Gastrocnemius medialis (tissue), 4 donors: Measurements from ENCODE around the gene TLCD4. TPM values are rescaled to one million over a fixed set of nuclear protein-coding genes. Genes with fewer than 3 reads are reported as not detected.

Experiments
- ATAC-seq, 2 donors: fragments of 150-250 bp; one replicate each; pipeline ENCODE4 v1.9.1; 2016
- DNase-seq, 2 donors: peaks; one replicate each; pipeline ENCODE4 v3.0.0-alpha.2; 2019
- H3K27ac ChIP-seq, 4 donors: fragments of 200-600 bp; sonication (generic); 1 replicate in 1 of 4; 2 replicates in 3 of 4; pipeline ENCODE4 v1.5.1; 2016 to 2018; ENCODE audit warnings: mild to moderate bottlenecking in 2 of 4, moderate library complexity in 1 of 4
- H3K27me3 ChIP-seq, 3 donors: fragments of 200-600 bp; sonication (generic) in 2 of 3; 1 replicate in 1 of 3; 2 replicates in 2 of 3; pipeline versions ENCODE4 v1.5.1 to v1.6.0; 2016 to 2019; ENCODE audit warnings: mild to moderate bottlenecking in 1 of 3, moderate library complexity in 1 of 3
- H3K36me3 ChIP-seq, 2 donors: fragments of 200-600 bp; sonication (generic) in 1 of 2; one replicate each; pipeline ENCODE4 v1.5.1; 2017 to 2018
- H3K4me1 ChIP-seq, 2 donors: fragments of 200-600 bp; sonication (generic) in 1 of 2; one replicate each; pipeline ENCODE4 v1.5.1; 2016 to 2017; ENCODE audit warnings: mild to moderate bottlenecking in 2 of 2
- H3K4me3 ChIP-seq, 4 donors: fragments of 200-600 bp; sonication (generic) in 3 of 4; 1 replicate in 1 of 4; 2 replicates in 3 of 4; pipeline ENCODE4 v1.5.1; 2016 to 2019; ENCODE audit warnings: mild to moderate bottlenecking in 2 of 4
- H3K9me3 ChIP-seq, 3 donors: fragments of 200-600 bp; sonication (generic) in 2 of 3; 1 replicate in 1 of 3; 2 replicates in 2 of 3; pipeline ENCODE4 v1.5.1; 2016 to 2019
- CTCF ChIP-seq, 5 experiments: fragments of 450-650 bp in 3 of 5; fragments of 200-600 bp in 2 of 5; sonication (generic) in 2 of 5; IDR thresholded peaks in 4 of 5; conservative IDR thresholded peaks in 1 of 5; 1 replicate in 4 of 5; 2 replicates in 1 of 5; pipeline ENCODE4 v1.5.1; 2016 to 2019; ENCODE audit warnings: antibody characterized with exemption in 5 of 5, mild to moderate bottlenecking in 3 of 5, moderate library complexity in 3 of 5
- POLR2A ChIP-seq, 2 donors: fragments of 450-650 bp; IDR thresholded peaks; one replicate each; pipeline ENCODE4 v1.6.1; 2017; ENCODE audit warnings: antibody characterized with exemption in 2 of 2, mild to moderate bottlenecking in 2 of 2, moderate library complexity in 2 of 2
- in situ Hi-C, 4 donors: fragments of 200-750 bp; cut with MboI; loops; one replicate each; pipeline versions ENCODE4 v1.15.0 to v1.8.0; 2017; ENCODE audit warnings: low sequenced_read_pairs in 4 of 4
- intact Hi-C: fragments of 100-400 bp; cut with DNase I; formaldehyde crosslinking; loops from one replicate; pipeline ENCODE4 v1.15.1; 2023; ENCODE audit warnings: low total_unique reads
- total RNA-seq, 4 donors: library from RNA; depleted of rRNA; stranded (reverse); fragments of >200 nt; gene quantifications; one replicate each; pipeline versions ENCODE4 v1.1.0 to v1.2.3, GENCODE V29; 2016

Gene TLCD4
- total RNA-seq, 4 donors from 2014 or later: 9.8 to 12.1 (median 11.0) TPM

- H3K27ac ChIP-seq: no peak overlapping the region
- intact Hi-C loops: no loop called here
- H3K9me3 ChIP-seq: no peaks in the 10 kb centered on the region
- ATAC-seq (peak in 1 of 2 donors; percentile 49), DNase-seq (no peak)
- H3K27me3 ChIP-seq: no peaks in the 10 kb centered on the region
- in situ Hi-C loops: no loop called here
- H3K4me3 ChIP-seq: no peak overlapping the region
- no peaks in the 10 kb centered on the region for H3K36me3 ChIP-seq
- TF ChIP-seq CTCF (IDR thresholded peaks at IDR 0.05 in 4 of 5, conservative IDR thresholded peaks at IDR 0.05 in 1 of 5): no peak
- no peak for TF ChIP-seq POLR2A (IDR thresholded peaks at IDR 0.05)
- peaks cover 8 to 10% of the 10 kb centered on the region in 2 donors for H3K4me1 ChIP-seq
Observed at GRCh38 chr1:95124342-95124741, 7.2 kb downstream of the TLCD4 start.

- ATAC-seq (no peak), DNase-seq (no peak)
- no peak overlapping the region for H3K4me3 ChIP-seq
- H3K4me1 ChIP-seq: peaks cover 8 to 9% of the 10 kb centered on the region in 2 donors
- no peaks in the 10 kb centered on the region for H3K9me3 ChIP-seq
- in situ Hi-C loops: no loop called here
- H3K27me3 ChIP-seq: no peaks in the 10 kb centered on the region
- intact Hi-C loops: no loop called here
- H3K36me3 ChIP-seq: no peaks in the 10 kb centered on the region
- H3K27ac ChIP-seq: no peak overlapping the region
- no peak for TF ChIP-seq POLR2A (IDR thresholded peaks at IDR 0.05)
- no peak for TF ChIP-seq CTCF (IDR thresholded peaks at IDR 0.05 in 4 of 5, conservative IDR thresholded peaks at IDR 0.05 in 1 of 5)
Observed at GRCh38 chr1:95126366-95126765, 9.2 kb downstream of the TLCD4 start.

- in situ Hi-C loops: no loop called here
- DNase-seq: no peak
- H3K27me3 ChIP-seq: no peaks in the 10 kb centered on the region
- H3K36me3 ChIP-seq: no peaks in the 10 kb centered on the region
- H3K9me3 ChIP-seq: no peaks in the 10 kb centered on the region
- TF ChIP-seq CTCF (IDR thresholded peaks at IDR 0.05 in 4 of 5, conservative IDR thresholded peaks at IDR 0.05 in 1 of 5) (no peak), POLR2A (IDR thresholded peaks at IDR 0.05) (no peak)
- peaks cover 8 to 9% of the 10 kb centered on the region in 2 donors for H3K4me1 ChIP-seq
- no peak overlapping the region for H3K27ac ChIP-seq
- no peak for ATAC-seq
- H3K4me3 ChIP-seq: no peak overlapping the region
- intact Hi-C loops: no loop called here
Observed at GRCh38 chr1:95126846-95127245, 9.7 kb downstream of the TLCD4 start.

GRCh38 chr1:95127380-95127779 lies 10.2 kb downstream of the TLCD4 start:
- Histone ChIP-seq H3K27me3 (no peaks in the 10 kb centered on the region), H3K36me3 (no peaks in the 10 kb centered on the region), H3K4me1 (peaks cover 8 to 9% of the 10 kb centered on the region in 2 donors), H3K9me3 (no peaks in the 10 kb centered on the region), H3K27ac (no peak overlapping the region), H3K4me3 (no peak overlapping the region)
- no peak for ATAC-seq
- no peak for DNase-seq
- in situ Hi-C loops: no loop called here
- no peak for TF ChIP-seq CTCF (IDR thresholded peaks at IDR 0.05 in 4 of 5, conservative IDR thresholded peaks at IDR 0.05 in 1 of 5)
- intact Hi-C loops: no loop called here

GRCh38 chr1:95132762-95133161 lies 15.6 kb downstream of the TLCD4 start:
- no peaks in the 10 kb centered on the region for H3K36me3 ChIP-seq

More at GRCh38 chr1:95132762-95133161, 15.6 kb downstream of the TLCD4 start:
- DNase-seq (no peak), ATAC-seq (no peak)
- TF ChIP-seq POLR2A (IDR thresholded peaks at IDR 0.05): no peak
- TF ChIP-seq CTCF (IDR thresholded peaks at IDR 0.05 in 4 of 5, conservative IDR thresholded peaks at IDR 0.05 in 1 of 5): no peak
- intact Hi-C loops: no loop called here
- Histone ChIP-seq H3K4me3 (no peak overlapping the region), H3K27ac (no peak overlapping the region), H3K9me3 (no peaks in the 10 kb centered on the region), H3K27me3 (no peaks in the 10 kb centered on the region), H3K4me1 (no peaks in the 10 kb centered on the region)
- in situ Hi-C loops: no loop called here
